WTC11 (cell line): ENCODE results near the gene CTNNA2. TPM values are rescaled to one million over a fixed set of nuclear protein-coding genes. Genes with fewer than 3 reads are reported as not detected.

Source experiments
- ATAC-seq: fragments of 200-7000 bp; cut with Tn5 transposase; 2 replicates; pipeline ENCODE4 v1.10.0; 2021; ENCODE audit warnings: mild to moderate bottlenecking, moderate library complexity
- CTCF ChIA-PET: fragments of 300-600 bp; sonication (Branson Sonifier 250); formaldehyde crosslinking; loops from one replicate; lab custom pipeline; 2021; ENCODE audit warnings: antibody characterized with exemption; lab: Charles Lee
- POLR2A ChIA-PET: fragments of 350-600 bp; sonication (Branson Sonifier 250); formaldehyde crosslinking; loops from one replicate; lab custom pipeline; 2021; ENCODE audit warnings: antibody characterized with exemption; lab: Charles Lee
- DNase-seq: peaks from one replicate; pipeline ENCODE4 v3.0.0; 2021; ENCODE audit warnings: low spot score
- H3K27ac Mint-ChIP-seq: 2 replicates; pipeline ENCODE4 v1.8.0; 2021; ENCODE audit warnings: mixed read lengths
- H3K27me3 Mint-ChIP-seq: 2 replicates; pipeline ENCODE4 v1.8.0; 2021; ENCODE audit warnings: low read depth, mild to moderate bottlenecking, moderate library complexity, mixed read lengths
- H3K36me3 Mint-ChIP-seq: 2 replicates; pipeline ENCODE4 v1.8.0; 2021; ENCODE audit warnings: mixed read lengths
- H3K4me1 Mint-ChIP-seq: 2 replicates; pipeline ENCODE4 v1.8.0; 2022; ENCODE audit warnings: mixed read lengths
- H3K4me3 Mint-ChIP-seq: 2 replicates; pipeline ENCODE4 v1.8.0; 2021; ENCODE audit warnings: mild to moderate bottlenecking, moderate library complexity, mixed read lengths
- H3K9me3 Mint-ChIP-seq: 2 replicates; pipeline ENCODE4 v1.8.0; 2021; ENCODE audit warnings: mixed read lengths
- ATF1 ChIP-seq: sonication (generic); formaldehyde crosslinking; IDR thresholded peaks from 2 replicates; pipeline ENCODE4 v1.8.1; 2023; ENCODE audit warnings: mild to moderate bottlenecking, moderate library complexity, missing genetic modification reagents
- CDX4 ChIP-seq: fragments of 250-450 bp; sonication (Bioruptor Pico); IDR thresholded peaks from 2 replicates; pipeline ENCODE4 v1.9.0; 2021; ENCODE audit warnings: moderate library complexity, mild to moderate bottlenecking, inconsistent platforms, borderline replicate concordance
- CTCF ChIP-seq: fragments of 200-600 bp; IDR thresholded peaks from 2 replicates; pipeline ENCODE4 v1.8.0; 2022; ENCODE audit warnings: antibody characterized with exemption
- ERG ChIP-seq: fragments of 250-450 bp; sonication (Bioruptor Pico); IDR thresholded peaks from 2 replicates; pipeline ENCODE4 v1.8.0; 2021; ENCODE audit warnings: mild to moderate bottlenecking
- FOXK1 ChIP-seq: sonication (generic); formaldehyde crosslinking; IDR thresholded peaks from 2 replicates; pipeline ENCODE4 v1.8.0; 2022; ENCODE audit warnings: mild to moderate bottlenecking, moderate library complexity, missing genetic modification reagents
- FOXP4 ChIP-seq: sonication (generic); formaldehyde crosslinking; IDR thresholded peaks from 2 replicates; pipeline ENCODE4 v1.8.0; 2022; ENCODE audit warnings: mild to moderate bottlenecking, missing genetic modification reagents
- MAX ChIP-seq: sonication (generic); formaldehyde crosslinking; IDR thresholded peaks from 2 replicates; pipeline ENCODE4 v1.8.0; 2022; ENCODE audit warnings: mild to moderate bottlenecking, missing genetic modification reagents
- MYBL2 ChIP-seq: sonication (generic); formaldehyde crosslinking; IDR thresholded peaks from 2 replicates; pipeline ENCODE4 v1.8.1; 2023; ENCODE audit warnings: mild to moderate bottlenecking, moderate library complexity, missing genetic modification reagents
- PRRX2 ChIP-seq: fragments of 250-450 bp; sonication (Bioruptor Pico); IDR thresholded peaks from 2 replicates; pipeline ENCODE4 v1.8.0; 2021; ENCODE audit warnings: mild to moderate bottlenecking
- RORB ChIP-seq: fragments of 250-450 bp; sonication (Bioruptor Pico); IDR thresholded peaks from 2 replicates; pipeline ENCODE4 v1.9.0; 2021; ENCODE audit warnings: mild to moderate bottlenecking
- SOX15 ChIP-seq: fragments of 250-450 bp; sonication (Bioruptor Pico); IDR thresholded peaks from 2 replicates; pipeline ENCODE4 v1.9.0; 2021; ENCODE audit warnings: mild to moderate bottlenecking
- TEAD4 ChIP-seq: sonication (generic); formaldehyde crosslinking; IDR thresholded peaks from 2 replicates; pipeline ENCODE4 v1.8.0; 2022; ENCODE audit warnings: mild to moderate bottlenecking, missing genetic modification reagents
- ZBTB21 ChIP-seq: sonication (generic); formaldehyde crosslinking; IDR thresholded peaks from 2 replicates; pipeline ENCODE4 v1.8.1; 2023; ENCODE audit warnings: mild to moderate bottlenecking, missing genetic modification reagents, borderline replicate concordance
- ZNF121 ChIP-seq: sonication (generic); formaldehyde crosslinking; IDR thresholded peaks from 2 replicates; pipeline ENCODE4 v1.8.0; 2023; ENCODE audit warnings: missing genetic modification reagents
- ZNF232 ChIP-seq: sonication (generic); formaldehyde crosslinking; IDR thresholded peaks from 2 replicates; pipeline ENCODE4 v1.8.0; 2022; ENCODE audit warnings: mild to moderate bottlenecking, missing genetic modification reagents
- ZNF423 ChIP-seq: fragments of 250-450 bp; sonication (Bioruptor Pico); IDR thresholded peaks from 2 replicates; pipeline ENCODE4 v2.1.2; 2022; ENCODE audit warnings: mild to moderate bottlenecking, moderate library complexity
- ZNF671 ChIP-seq: fragments of 250-450 bp; sonication (Bioruptor Pico); IDR thresholded peaks from 2 replicates; pipeline ENCODE4 v1.8.0; 2021; ENCODE audit warnings: mild to moderate bottlenecking
- total RNA-seq: library from RNA; stranded (reverse); gene quantifications from 3 replicates; pipeline ENCODE4 v1.2.3, GENCODE V29; 2021
- TF ChIP-seq, protein P1 (sequence below): sonication (generic); formaldehyde crosslinking; IDR thresholded peaks from 2 replicates; pipeline ENCODE4 v1.8.1; 2023; ENCODE audit warnings: mild to moderate bottlenecking, missing genetic modification reagents, borderline replicate concordance
- TF ChIP-seq, protein P2 (sequence below): sonication (generic); formaldehyde crosslinking; IDR thresholded peaks from 2 replicates; pipeline ENCODE4 v1.8.1; 2022; ENCODE audit warnings: missing genetic modification reagents, borderline replicate concordance
- TF ChIP-seq, protein P3 (sequence below): sonication (generic); formaldehyde crosslinking; IDR thresholded peaks from 2 replicates; pipeline ENCODE4 v1.8.0; 2023; ENCODE audit warnings: mild to moderate bottlenecking, missing genetic modification reagents

The CTNNA2 gene
- total RNA-seq, 1 experiment from 2014 or later: 3.8 TPM

GRCh38 chr2:79947751-79948150 lies 434.9 kb downstream of the CTNNA2 start (continued):
- TF ChIP-seq CTCF: no peak
- TF ChIP-seq, protein P1, sequence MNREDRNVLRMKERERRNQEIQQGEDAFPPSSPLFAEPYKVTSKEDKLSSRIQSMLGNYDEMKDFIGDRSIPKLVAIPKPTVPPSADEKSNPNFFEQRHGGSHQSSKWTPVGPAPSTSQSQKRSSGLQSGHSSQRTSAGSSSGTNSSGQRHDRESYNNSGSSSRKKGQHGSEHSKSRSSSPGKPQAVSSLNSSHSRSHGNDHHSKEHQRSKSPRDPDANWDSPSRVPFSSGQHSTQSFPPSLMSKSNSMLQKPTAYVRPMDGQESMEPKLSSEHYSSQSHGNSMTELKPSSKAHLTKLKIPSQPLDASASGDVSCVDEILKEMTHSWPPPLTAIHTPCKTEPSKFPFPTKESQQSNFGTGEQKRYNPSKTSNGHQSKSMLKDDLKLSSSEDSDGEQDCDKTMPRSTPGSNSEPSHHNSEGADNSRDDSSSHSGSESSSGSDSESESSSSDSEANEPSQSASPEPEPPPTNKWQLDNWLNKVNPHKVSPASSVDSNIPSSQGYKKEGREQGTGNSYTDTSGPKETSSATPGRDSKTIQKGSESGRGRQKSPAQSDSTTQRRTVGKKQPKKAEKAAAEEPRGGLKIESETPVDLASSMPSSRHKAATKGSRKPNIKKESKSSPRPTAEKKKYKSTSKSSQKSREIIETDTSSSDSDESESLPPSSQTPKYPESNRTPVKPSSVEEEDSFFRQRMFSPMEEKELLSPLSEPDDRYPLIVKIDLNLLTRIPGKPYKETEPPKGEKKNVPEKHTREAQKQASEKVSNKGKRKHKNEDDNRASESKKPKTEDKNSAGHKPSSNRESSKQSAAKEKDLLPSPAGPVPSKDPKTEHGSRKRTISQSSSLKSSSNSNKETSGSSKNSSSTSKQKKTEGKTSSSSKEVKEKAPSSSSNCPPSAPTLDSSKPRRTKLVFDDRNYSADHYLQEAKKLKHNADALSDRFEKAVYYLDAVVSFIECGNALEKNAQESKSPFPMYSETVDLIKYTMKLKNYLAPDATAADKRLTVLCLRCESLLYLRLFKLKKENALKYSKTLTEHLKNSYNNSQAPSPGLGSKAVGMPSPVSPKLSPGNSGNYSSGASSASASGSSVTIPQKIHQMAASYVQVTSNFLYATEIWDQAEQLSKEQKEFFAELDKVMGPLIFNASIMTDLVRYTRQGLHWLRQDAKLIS (CRISPR knock-in tag): no peak
- no peak for TF ChIP-seq ZNF232 (CRISPR knock-in tag)
- no peak for TF ChIP-seq ZBTB21 (CRISPR knock-in tag)
- TF ChIP-seq, protein P2, sequence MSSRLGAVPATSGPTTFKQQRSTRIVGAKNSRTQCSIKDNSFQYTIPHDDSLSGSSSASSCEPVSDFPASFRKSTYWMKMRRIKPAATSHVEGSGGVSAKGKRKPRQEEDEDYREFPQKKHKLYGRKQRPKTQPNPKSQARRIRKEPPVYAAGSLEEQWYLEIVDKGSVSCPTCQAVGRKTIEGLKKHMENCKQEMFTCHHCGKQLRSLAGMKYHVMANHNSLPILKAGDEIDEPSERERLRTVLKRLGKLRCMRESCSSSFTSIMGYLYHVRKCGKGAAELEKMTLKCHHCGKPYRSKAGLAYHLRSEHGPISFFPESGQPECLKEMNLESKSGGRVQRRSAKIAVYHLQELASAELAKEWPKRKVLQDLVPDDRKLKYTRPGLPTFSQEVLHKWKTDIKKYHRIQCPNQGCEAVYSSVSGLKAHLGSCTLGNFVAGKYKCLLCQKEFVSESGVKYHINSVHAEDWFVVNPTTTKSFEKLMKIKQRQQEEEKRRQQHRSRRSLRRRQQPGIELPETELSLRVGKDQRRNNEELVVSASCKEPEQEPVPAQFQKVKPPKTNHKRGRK (CRISPR knock-in tag): no peak
- TF ChIP-seq MAX (CRISPR knock-in tag): no peak
- TF ChIP-seq, protein P3, sequence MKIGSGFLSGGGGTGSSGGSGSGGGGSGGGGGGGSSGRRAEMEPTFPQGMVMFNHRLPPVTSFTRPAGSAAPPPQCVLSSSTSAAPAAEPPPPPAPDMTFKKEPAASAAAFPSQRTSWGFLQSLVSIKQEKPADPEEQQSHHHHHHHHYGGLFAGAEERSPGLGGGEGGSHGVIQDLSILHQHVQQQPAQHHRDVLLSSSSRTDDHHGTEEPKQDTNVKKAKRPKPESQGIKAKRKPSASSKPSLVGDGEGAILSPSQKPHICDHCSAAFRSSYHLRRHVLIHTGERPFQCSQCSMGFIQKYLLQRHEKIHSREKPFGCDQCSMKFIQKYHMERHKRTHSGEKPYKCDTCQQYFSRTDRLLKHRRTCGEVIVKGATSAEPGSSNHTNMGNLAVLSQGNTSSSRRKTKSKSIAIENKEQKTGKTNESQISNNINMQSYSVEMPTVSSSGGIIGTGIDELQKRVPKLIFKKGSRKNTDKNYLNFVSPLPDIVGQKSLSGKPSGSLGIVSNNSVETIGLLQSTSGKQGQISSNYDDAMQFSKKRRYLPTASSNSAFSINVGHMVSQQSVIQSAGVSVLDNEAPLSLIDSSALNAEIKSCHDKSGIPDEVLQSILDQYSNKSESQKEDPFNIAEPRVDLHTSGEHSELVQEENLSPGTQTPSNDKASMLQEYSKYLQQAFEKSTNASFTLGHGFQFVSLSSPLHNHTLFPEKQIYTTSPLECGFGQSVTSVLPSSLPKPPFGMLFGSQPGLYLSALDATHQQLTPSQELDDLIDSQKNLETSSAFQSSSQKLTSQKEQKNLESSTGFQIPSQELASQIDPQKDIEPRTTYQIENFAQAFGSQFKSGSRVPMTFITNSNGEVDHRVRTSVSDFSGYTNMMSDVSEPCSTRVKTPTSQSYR (CRISPR knock-in tag): no peak
- no peak for TF ChIP-seq RORB (CRISPR knock-in tag)
- no peak for TF ChIP-seq ZNF671

- H3K4me1 Mint-ChIP-seq: peaks cover 17% of the 10 kb centered on the region
- ATAC-seq: no peak
- no peak overlapping the region for H3K27ac Mint-ChIP-seq
- H3K36me3 Mint-ChIP-seq: no peaks in the 10 kb centered on the region
- POLR2A ChIA-PET: no interaction called here
- no peaks in the 10 kb centered on the region for H3K27me3 Mint-ChIP-seq
- peaks cover 3% of the 10 kb centered on the region; the same call in 1 of the 2 replicates for H3K9me3 Mint-ChIP-seq
- CTCF ChIA-PET: no interaction called here
- H3K4me3 Mint-ChIP-seq: no peak overlapping the region
- no peak for DNase-seq
- TF ChIP-seq ZNF121 (CRISPR knock-in tag) (no peak), TEAD4 (CRISPR knock-in tag) (no peak), ERG (CRISPR knock-in tag) (no peak), ZNF423 (no peak), RORB (CRISPR knock-in tag) (no peak), ATF1 (CRISPR knock-in tag) (no peak), MYBL2 (CRISPR knock-in tag) (no peak), SOX15 (CRISPR knock-in tag) (no peak), FOXK1 (no peak), PRRX2 (CRISPR knock-in tag) (no peak), FOXP4 (CRISPR knock-in tag) (no peak), CDX4 (CRISPR knock-in tag) (no peak)
These were observed 437.7 kb downstream of the CTNNA2 start for GRCh38 chr2:79950526-79950925.
